Testis (tissue), 2 donors: ENCODE measurements around the gene ALDH4A1.

Experiments used
- CTCF ChIP-seq, 3 experiments: fragments of 450-650 bp in 2 of 3; fragments of 200-600 bp in 1 of 3; sonication (generic) in 1 of 3; IDR thresholded peaks; one replicate each; pipeline ENCODE4 v1.5.1; 2016 to 2019; ENCODE audit warnings: antibody characterized with exemption in 3 of 3, mild to moderate bottlenecking in 2 of 3, moderate library complexity in 1 of 3
- POLR2A ChIP-seq: fragments of 450-650 bp; IDR thresholded peaks from one replicate; pipeline ENCODE4 v1.6.1; 2017; ENCODE audit warnings: antibody characterized with exemption, mild to moderate bottlenecking, moderate library complexity

- TF ChIP-seq CTCF (IDR thresholded peaks at IDR 0.05) (no peak), POLR2A (no peak)
These were observed 40.8 kb downstream of the ALDH4A1 start for GRCh38 chr1:18861590-18861989.
